Natural killer cell (primary cell): Measurements from ENCODE around the gene CLRN3. TPM values are rescaled to one million over a fixed set of nuclear protein-coding genes. Genes with fewer than 3 reads are reported as not detected.

ENCODE experiments used
- ATAC-seq, 3 donors: fragments of 150-1000 bp in 2 of 3; fragments of 200-7000 bp in 1 of 3; cut with Tn5 transposase; 1 replicate in 1 of 3; 2 replicates in 2 of 3; pipeline ENCODE4 v1.10.0; 2021; ENCODE audit warnings: mild to moderate bottlenecking in 2 of 3, moderate library complexity in 2 of 3
- DNase-seq, 2 donors: peaks; one replicate each; pipeline versions ENCODE4 v3.0.0 to v3.0.0-alpha.2; 2013 to 2021; ENCODE audit warnings: mixed read lengths in 1 of 2
- H3K27ac ChIP-seq: one replicate; pipeline ENCODE4 v1.5.1; 2013; ENCODE audit warnings: mild to moderate bottlenecking, low read length
- H3K27me3 ChIP-seq: one replicate; pipeline ENCODE4 v1.6.1; 2013; ENCODE audit warnings: low read length; ENCODE audit not compliant: control insufficient read depth, insufficient read depth
- H3K36me3 ChIP-seq: one replicate; pipeline ENCODE4 v1.6.1; 2013; ENCODE audit warnings: low read length; ENCODE audit not compliant: control insufficient read depth, insufficient read depth
- H3K4me1 ChIP-seq: one replicate; pipeline ENCODE4 v1.6.1; 2013; ENCODE audit warnings: low read length; ENCODE audit not compliant: control insufficient read depth, insufficient read depth
- H3K4me3 ChIP-seq: one replicate; pipeline ENCODE4 v1.5.1; 2013; ENCODE audit warnings: low read length
- H3K9me3 ChIP-seq: one replicate; pipeline ENCODE4 v1.6.1; 2013; ENCODE audit warnings: low read length; ENCODE audit not compliant: control insufficient read depth, insufficient read depth
- H3K27ac Mint-ChIP-seq, 2 donors: one replicate each; pipeline ENCODE4 v1.8.0; 2022; ENCODE audit warnings: mild to moderate bottlenecking in 2 of 2, mixed read lengths in 2 of 2, moderate library complexity in 1 of 2
- H3K27me3 Mint-ChIP-seq, 2 donors: one replicate each; pipeline ENCODE4 v1.8.0; 2022; ENCODE audit warnings: low read depth in 2 of 2, mixed read lengths in 2 of 2
- H3K36me3 Mint-ChIP-seq: one replicate; pipeline ENCODE4 v1.8.0; 2022; ENCODE audit warnings: mixed read lengths
- H3K4me1 Mint-ChIP-seq, 2 donors: one replicate each; pipeline ENCODE4 v1.8.0; 2022; ENCODE audit warnings: mixed read lengths in 2 of 2
- H3K4me3 Mint-ChIP-seq: one replicate; pipeline ENCODE4 v1.8.0; 2022; ENCODE audit warnings: mild to moderate bottlenecking, moderate library complexity, mixed read lengths
- H3K9me3 Mint-ChIP-seq, 2 donors: one replicate each; pipeline ENCODE4 v1.8.0; 2022; ENCODE audit warnings: mixed read lengths in 2 of 2
- WGBS: methylation state at CpG from one replicate; pipeline ENCODE4 v1.1.7; 2013; ENCODE audit warnings: missing lambda C conversion rate; ENCODE audit not compliant: insufficient coverage; 5-methylcytosine and 5-hydroxymethylcytosine counted together
- intact Hi-C: fragments of 100-400 bp; cut with micrococcal nuclease; formaldehyde crosslinking; loops from one replicate; pipeline ENCODE4 v1.14.2; 2022
- total RNA-seq, 4 donors: library from RNA; stranded (reverse); fragments of 120-200 nt in 1 of 4; gene quantifications; one replicate each; pipeline versions ENCODE4 v1.2.3 to v1.2.4, GENCODE V29; 2013 to 2022
- TF ChIP-seq, protein P1 (sequence below): fragments of 200-600 bp; IDR thresholded peaks from one replicate; pipeline ENCODE4 v1.8.0; 2022; ENCODE audit warnings: antibody characterized with exemption

The CLRN3 gene
- total RNA-seq, 3 donors from 2014 or later (not counting 1 experiment from before 2014, with no cell fraction given) = not detected

DNA sequence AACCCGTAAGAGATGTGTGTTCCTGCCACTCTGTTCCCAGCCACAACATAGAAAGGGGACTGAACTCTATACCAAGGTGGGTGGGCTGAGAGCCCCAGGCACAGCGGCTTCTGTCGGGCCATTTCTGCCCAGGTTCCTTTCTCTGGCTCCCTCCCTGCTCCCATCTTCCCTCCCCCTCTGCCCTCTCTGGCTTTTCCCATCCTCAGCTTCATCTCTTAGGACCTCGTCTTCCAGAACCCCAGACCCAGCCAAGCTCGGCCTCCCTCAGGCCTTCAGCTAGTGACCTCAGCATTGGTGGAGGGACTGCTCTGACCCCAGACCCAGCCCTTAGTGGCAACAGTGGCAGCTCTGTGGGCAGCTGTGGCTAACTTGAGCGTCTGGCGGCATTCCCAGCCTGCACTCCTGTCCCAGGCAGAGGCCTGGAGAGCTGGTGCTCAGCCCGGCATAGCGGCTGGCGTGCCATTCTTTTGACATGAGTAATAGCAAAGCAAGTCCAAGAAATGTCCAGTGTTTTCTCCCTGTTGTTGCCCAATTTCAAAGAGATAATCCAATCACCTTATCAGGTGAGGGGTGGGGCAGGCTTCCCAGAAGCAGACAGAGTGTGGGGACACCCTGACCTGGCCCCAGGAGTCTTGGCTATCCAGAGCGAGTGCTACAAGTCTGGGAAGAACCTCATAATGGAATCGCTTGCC, 30.1 kb upstream of the CLRN3 start:
- peaks cover 35% of the 10 kb centered on the region for H3K4me1 ChIP-seq
- no peaks in the 10 kb centered on the region for H3K27me3 ChIP-seq
- WGBS = 86% methylated on average over 12 of the region's 12 CpGs
- no peak overlapping the region for H3K27ac ChIP-seq
- Mint-ChIP-seq H3K4me1 (peaks cover 16% of the 10 kb centered on the region in 2 donors), H3K27ac (no peak overlapping the region), H3K9me3 (no peaks in the 10 kb centered on the region), H3K36me3 (no peaks in the 10 kb centered on the region), H3K4me3 (no peak overlapping the region), H3K27me3 (no peaks in the 10 kb centered on the region)
- TF ChIP-seq, protein P1, sequence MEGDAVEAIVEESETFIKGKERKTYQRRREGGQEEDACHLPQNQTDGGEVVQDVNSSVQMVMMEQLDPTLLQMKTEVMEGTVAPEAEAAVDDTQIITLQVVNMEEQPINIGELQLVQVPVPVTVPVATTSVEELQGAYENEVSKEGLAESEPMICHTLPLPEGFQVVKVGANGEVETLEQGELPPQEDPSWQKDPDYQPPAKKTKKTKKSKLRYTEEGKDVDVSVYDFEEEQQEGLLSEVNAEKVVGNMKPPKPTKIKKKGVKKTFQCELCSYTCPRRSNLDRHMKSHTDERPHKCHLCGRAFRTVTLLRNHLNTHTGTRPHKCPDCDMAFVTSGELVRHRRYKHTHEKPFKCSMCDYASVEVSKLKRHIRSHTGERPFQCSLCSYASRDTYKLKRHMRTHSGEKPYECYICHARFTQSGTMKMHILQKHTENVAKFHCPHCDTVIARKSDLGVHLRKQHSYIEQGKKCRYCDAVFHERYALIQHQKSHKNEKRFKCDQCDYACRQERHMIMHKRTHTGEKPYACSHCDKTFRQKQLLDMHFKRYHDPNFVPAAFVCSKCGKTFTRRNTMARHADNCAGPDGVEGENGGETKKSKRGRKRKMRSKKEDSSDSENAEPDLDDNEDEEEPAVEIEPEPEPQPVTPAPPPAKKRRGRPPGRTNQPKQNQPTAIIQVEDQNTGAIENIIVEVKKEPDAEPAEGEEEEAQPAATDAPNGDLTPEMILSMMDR = no peak
- H3K36me3 ChIP-seq = no peaks in the 10 kb centered on the region
- intact Hi-C loops = no loop called here
- no peak overlapping the region for H3K4me3 ChIP-seq
- no peak for ATAC-seq
- DNase-seq = no peak
- no peaks in the 10 kb centered on the region for H3K9me3 ChIP-seq

DNA sequence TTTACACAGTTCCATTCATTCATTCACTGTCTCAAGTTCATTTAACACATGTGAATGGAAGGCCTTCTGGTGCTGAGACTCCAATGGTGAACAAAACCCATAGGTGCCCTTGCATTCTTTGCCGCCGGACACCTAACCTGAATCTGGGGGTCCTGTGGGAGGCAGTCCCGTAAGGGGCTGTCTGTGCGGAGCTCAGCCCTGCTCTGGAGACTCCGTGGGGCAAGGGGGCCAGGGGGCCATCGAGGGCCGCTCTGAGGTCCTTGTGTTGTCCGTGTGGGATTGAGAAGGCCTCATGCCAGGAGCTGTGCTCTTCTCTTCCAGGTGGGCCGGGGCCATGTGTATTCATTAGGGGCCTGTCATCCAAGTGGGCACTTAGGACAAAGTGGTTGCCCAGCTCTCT, 29.5 kb upstream of the CLRN3 start:
- no peak overlapping the region for H3K4me3 Mint-ChIP-seq
- 94% methylated on average over 9 of the region's 9 CpGs for WGBS
- H3K36me3 Mint-ChIP-seq = no peaks in the 10 kb centered on the region
- no peak for ATAC-seq
- H3K27me3 Mint-ChIP-seq = no peaks in the 10 kb centered on the region
- Histone ChIP-seq H3K36me3 (no peaks in the 10 kb centered on the region), H3K4me1 (peaks cover 35% of the 10 kb centered on the region), H3K9me3 (no peaks in the 10 kb centered on the region), H3K27ac (no peak overlapping the region), H3K27me3 (no peaks in the 10 kb centered on the region), H3K4me3 (no peak overlapping the region)
- peaks cover 16% of the 10 kb centered on the region in 2 donors for H3K4me1 Mint-ChIP-seq
- no peaks in the 10 kb centered on the region for H3K9me3 Mint-ChIP-seq
- intact Hi-C loops = no loop called here
- no peak overlapping the region for H3K27ac Mint-ChIP-seq
- DNase-seq = no peak
- TF ChIP-seq, protein P1 = no peak

DNA sequence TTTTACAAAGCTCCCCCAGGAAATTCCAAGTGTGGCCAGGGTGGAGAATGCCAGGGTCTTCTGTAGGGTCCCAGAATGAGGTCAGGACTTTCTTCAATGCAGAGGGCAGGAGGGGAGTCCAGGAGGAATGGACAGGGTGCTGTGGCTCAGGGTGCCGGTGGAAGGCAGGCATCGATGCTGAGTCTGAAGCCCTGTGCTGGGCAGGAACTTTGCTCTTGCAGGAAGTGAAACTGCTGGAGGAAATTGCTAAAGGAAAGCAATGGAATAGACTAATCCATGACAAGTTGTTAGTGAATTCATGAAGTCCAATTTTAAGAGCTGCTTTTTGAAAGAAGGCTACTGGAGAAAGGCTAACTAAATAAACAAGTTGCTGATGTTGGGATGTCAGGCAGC, 29.0 kb upstream of the CLRN3 start:
- Mint-ChIP-seq H3K4me1 (peaks cover 16% of the 10 kb centered on the region in 2 donors), H3K27me3 (no peaks in the 10 kb centered on the region), H3K36me3 (no peaks in the 10 kb centered on the region), H3K4me3 (no peak overlapping the region), H3K9me3 (no peaks in the 10 kb centered on the region), H3K27ac (no peak overlapping the region)
- Histone ChIP-seq H3K9me3 (no peaks in the 10 kb centered on the region), H3K27ac (no peak overlapping the region), H3K36me3 (no peaks in the 10 kb centered on the region), H3K4me1 (peaks cover 35% of the 10 kb centered on the region), H3K27me3 (no peaks in the 10 kb centered on the region), H3K4me3 (no peak overlapping the region)
- WGBS = 67% methylated on average over 2 of the region's 2 CpGs
- DNase-seq (no peak), ATAC-seq (no peak)
- intact Hi-C loops = no loop called here
- TF ChIP-seq, protein P1 = no peak
